NAMALWA (cell line): ENCODE data around the gene A2M.

Experiments
- DNase-seq: peaks from one replicate; pipeline ENCODE4 v3.0.0-alpha.2; 2015; ENCODE audit warnings: low spot score

The A2M gene

GRCh38 chr12:9099552-9100190 is 16.0 kb downstream of the A2M start:
- DNase-seq = no peak

- DNase-seq = no peak
Observed at GRCh38 chr12:9098463-9099026, 17.2 kb downstream of the A2M start.

GRCh38 chr12:9098115-9098452 is 17.6 kb downstream of the A2M start:
- DNase-seq = no peak

- no peak for DNase-seq
Observed at GRCh38 chr12:9096563-9097176, 19.0 kb downstream of the A2M start.

- no peak for DNase-seq
Observed at GRCh38 chr12:9095322-9095721, 20.4 kb downstream of the A2M start.

- DNase-seq = no peak
Observed at GRCh38 chr12:9094512-9095206, 21.1 kb downstream of the A2M start.

GRCh38 chr12:9091891-9092598 is 23.7 kb downstream of the A2M start:
- no peak for DNase-seq

GRCh38 chr12:9090220-9090619 is 25.5 kb downstream of the A2M start:
- no peak for DNase-seq

GRCh38 chr12:9087087-9087835 is 28.5 kb downstream of the A2M start:
- no peak for DNase-seq

GRCh38 chr12:9086087-9086486 is 29.6 kb downstream of the A2M start:
- no peak for DNase-seq

GRCh38 chr12:9084417-9084816 is 31.3 kb downstream of the A2M start:
- DNase-seq = no peak

GRCh38 chr12:9083793-9084192 is 31.9 kb downstream of the A2M start:
- no peak for DNase-seq

GRCh38 chr12:9081667-9082427 is 33.9 kb downstream of the A2M start:
- no peak for DNase-seq

- no peak for DNase-seq
Observed at GRCh38 chr12:9079883-9080675, 35.6 kb downstream of the A2M start.

GRCh38 chr12:9079082-9079481 is 36.6 kb downstream of the A2M start:
- no peak for DNase-seq

GRCh38 chr12:9077152-9078031 is 38.3 kb downstream of the A2M start:
- no peak for DNase-seq

- DNase-seq = no peak
Observed at GRCh38 chr12:9076733-9077132, 39.0 kb downstream of the A2M start.

- DNase-seq = no peak
Observed at GRCh38 chr12:9075138-9075535, 40.6 kb downstream of the A2M start.

GRCh38 chr12:9074484-9075137 is 41.1 kb downstream of the A2M start:
- DNase-seq = no peak
